SK-N-SH (cell line): ENCODE measurements around the gene ABHD6.

Experiments used
- EP300 ChIP-seq, 2 experiments: IDR thresholded peaks; 2 replicates each; pipeline versions ENCODE4 v1.4.0 to v1.6.1; 2012; ENCODE audit warnings: borderline replicate concordance in 1 of 2, low read depth in 1 of 2, low read length in 1 of 2
- FOSL2 ChIP-seq: IDR thresholded peaks from 2 replicates; pipeline ENCODE4 v1.4.0; 2012; ENCODE audit warnings: low read depth, mild to moderate bottlenecking, moderate library complexity, borderline replicate concordance
- FOXM1 ChIP-seq: IDR thresholded peaks from 2 replicates; pipeline ENCODE4 v1.4.0; 2012; ENCODE audit warnings: low read depth, mild to moderate bottlenecking
- GABPA ChIP-seq: IDR thresholded peaks from 2 replicates; pipeline ENCODE4 v1.4.0; 2012; ENCODE audit warnings: low read depth, mild to moderate bottlenecking
- NFIC ChIP-seq: IDR thresholded peaks from 2 replicates; pipeline ENCODE4 v1.4.0; 2012; ENCODE audit warnings: borderline replicate concordance
- RFX5 ChIP-seq: IDR thresholded peaks from 2 replicates; pipeline ENCODE4 v1.6.1; 2012; ENCODE audit warnings: mild to moderate bottlenecking, improper control_type of control experiment, low read length
- SMC3 ChIP-seq: IDR thresholded peaks from 2 replicates; pipeline ENCODE4 v1.6.1; 2012; ENCODE audit warnings: low read depth, low read length, improper control_type of control experiment
- TAF1 ChIP-seq: IDR thresholded peaks from 2 replicates; pipeline ENCODE4 v1.6.1; 2012; ENCODE audit warnings: low read depth, mild to moderate bottlenecking, low read length, moderate library complexity, borderline replicate concordance
- TF ChIP-seq, protein P1 (sequence below): fragments of 200-600 bp; sonication (generic); IDR thresholded peaks from 2 replicates; pipeline ENCODE4 v1.6.1; 2017; ENCODE audit warnings: antibody characterized with exemption, mild to moderate bottlenecking, moderate library complexity
- TF ChIP-seq, protein P2 (sequence below): IDR thresholded peaks from 2 replicates; pipeline ENCODE4 v1.4.0; 2012; ENCODE audit warnings: low read depth, borderline replicate concordance

DNA sequence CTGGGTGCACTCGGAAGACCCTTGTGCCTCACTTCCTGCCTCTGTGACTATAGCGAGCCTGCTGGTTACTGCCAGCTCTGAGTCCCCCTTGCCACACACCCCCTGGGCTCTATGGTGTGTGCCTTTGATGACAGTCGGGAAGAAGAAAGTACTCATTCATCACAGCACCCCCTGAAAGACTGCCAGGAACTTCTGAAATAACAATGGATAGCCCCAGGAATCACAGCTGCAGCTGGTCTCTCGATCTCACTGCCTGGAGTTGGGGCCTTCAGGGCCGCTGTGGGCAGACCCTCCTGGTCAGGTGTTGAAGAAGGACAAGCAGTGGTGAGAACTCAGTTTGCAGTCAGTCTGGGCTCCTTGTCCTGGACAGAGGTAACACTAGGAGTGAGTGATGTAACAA is 58.7 kb downstream of the ABHD6 start:
- TF ChIP-seq SMC3, result no peak
- TF ChIP-seq TAF1, result no peak
- TF ChIP-seq RFX5, result no peak
- TF ChIP-seq, protein P1, sequence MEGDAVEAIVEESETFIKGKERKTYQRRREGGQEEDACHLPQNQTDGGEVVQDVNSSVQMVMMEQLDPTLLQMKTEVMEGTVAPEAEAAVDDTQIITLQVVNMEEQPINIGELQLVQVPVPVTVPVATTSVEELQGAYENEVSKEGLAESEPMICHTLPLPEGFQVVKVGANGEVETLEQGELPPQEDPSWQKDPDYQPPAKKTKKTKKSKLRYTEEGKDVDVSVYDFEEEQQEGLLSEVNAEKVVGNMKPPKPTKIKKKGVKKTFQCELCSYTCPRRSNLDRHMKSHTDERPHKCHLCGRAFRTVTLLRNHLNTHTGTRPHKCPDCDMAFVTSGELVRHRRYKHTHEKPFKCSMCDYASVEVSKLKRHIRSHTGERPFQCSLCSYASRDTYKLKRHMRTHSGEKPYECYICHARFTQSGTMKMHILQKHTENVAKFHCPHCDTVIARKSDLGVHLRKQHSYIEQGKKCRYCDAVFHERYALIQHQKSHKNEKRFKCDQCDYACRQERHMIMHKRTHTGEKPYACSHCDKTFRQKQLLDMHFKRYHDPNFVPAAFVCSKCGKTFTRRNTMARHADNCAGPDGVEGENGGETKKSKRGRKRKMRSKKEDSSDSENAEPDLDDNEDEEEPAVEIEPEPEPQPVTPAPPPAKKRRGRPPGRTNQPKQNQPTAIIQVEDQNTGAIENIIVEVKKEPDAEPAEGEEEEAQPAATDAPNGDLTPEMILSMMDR, result no peak
- no peak for TF ChIP-seq GABPA
- TF ChIP-seq FOSL2, result no peak
- TF ChIP-seq EP300 (IDR thresholded peaks at IDR 0.05; ENCODE audit: borderline replicate concordance in 1 of 2, low read depth in 1 of 2, low read length in 1 of 2), result no peak
- TF ChIP-seq, protein P2, sequence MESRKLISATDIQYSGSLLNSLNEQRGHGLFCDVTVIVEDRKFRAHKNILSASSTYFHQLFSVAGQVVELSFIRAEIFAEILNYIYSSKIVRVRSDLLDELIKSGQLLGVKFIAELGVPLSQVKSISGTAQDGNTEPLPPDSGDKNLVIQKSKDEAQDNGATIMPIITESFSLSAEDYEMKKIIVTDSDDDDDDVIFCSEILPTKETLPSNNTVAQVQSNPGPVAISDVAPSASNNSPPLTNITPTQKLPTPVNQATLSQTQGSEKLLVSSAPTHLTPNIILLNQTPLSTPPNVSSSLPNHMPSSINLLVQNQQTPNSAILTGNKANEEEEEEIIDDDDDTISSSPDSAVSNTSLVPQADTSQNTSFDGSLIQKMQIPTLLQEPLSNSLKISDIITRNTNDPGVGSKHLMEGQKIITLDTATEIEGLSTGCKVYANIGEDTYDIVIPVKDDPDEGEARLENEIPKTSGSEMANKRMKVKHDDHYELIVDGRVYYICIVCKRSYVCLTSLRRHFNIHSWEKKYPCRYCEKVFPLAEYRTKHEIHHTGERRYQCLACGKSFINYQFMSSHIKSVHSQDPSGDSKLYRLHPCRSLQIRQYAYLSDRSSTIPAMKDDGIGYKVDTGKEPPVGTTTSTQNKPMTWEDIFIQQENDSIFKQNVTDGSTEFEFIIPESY, result no peak
- no peak for TF ChIP-seq FOXM1
- TF ChIP-seq NFIC, result no peak
